ENCODE results near the gene MBD6. TPM values are rescaled to one million over a fixed set of nuclear protein-coding genes. Genes with fewer than 3 reads are reported as not detected.

Gene MBD6, protein sequence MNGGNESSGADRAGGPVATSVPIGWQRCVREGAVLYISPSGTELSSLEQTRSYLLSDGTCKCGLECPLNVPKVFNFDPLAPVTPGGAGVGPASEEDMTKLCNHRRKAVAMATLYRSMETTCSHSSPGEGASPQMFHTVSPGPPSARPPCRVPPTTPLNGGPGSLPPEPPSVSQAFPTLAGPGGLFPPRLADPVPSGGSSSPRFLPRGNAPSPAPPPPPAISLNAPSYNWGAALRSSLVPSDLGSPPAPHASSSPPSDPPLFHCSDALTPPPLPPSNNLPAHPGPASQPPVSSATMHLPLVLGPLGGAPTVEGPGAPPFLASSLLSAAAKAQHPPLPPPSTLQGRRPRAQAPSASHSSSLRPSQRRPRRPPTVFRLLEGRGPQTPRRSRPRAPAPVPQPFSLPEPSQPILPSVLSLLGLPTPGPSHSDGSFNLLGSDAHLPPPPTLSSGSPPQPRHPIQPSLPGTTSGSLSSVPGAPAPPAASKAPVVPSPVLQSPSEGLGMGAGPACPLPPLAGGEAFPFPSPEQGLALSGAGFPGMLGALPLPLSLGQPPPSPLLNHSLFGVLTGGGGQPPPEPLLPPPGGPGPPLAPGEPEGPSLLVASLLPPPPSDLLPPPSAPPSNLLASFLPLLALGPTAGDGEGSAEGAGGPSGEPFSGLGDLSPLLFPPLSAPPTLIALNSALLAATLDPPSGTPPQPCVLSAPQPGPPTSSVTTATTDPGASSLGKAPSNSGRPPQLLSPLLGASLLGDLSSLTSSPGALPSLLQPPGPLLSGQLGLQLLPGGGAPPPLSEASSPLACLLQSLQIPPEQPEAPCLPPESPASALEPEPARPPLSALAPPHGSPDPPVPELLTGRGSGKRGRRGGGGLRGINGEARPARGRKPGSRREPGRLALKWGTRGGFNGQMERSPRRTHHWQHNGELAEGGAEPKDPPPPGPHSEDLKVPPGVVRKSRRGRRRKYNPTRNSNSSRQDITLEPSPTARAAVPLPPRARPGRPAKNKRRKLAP
- total RNA-seq: 118 TPM
- polyA plus RNA-seq (ENCODE audit: insufficient read depth, low read depth, low replicate concordance): 38.4 TPM
- long read RNA-seq, donor 1, partial matches to known transcripts: 39 of 40 reads
- long read RNA-seq, donor 1, other reads (novel, unspliced or antisense): 0 of 40 reads
- long read RNA-seq, donor 2, partial matches to known transcripts: 43 of 48 reads
- long read RNA-seq, donor 2, other reads (novel, unspliced or antisense): 5 of 48 reads
- long read RNA-seq, donor 3, partial matches to known transcripts: 43 of 43 reads
- long read RNA-seq, donor 3, other reads (novel, unspliced or antisense): 0 of 43 reads
- long read RNA-seq, donor 4, full-length matches to known transcripts: 2 of 35 reads
- long read RNA-seq, donor 4, partial matches to known transcripts: 33 of 35 reads
- long read RNA-seq, donor 4, other reads (novel, unspliced or antisense): 0 of 35 reads
- long read RNA-seq, donor 5: 0 reads
- long read RNA-seq, donor 6, partial matches to known transcripts: 5 of 5 reads
- long read RNA-seq, donor 6, other reads (novel, unspliced or antisense): 0 of 5 reads
- long read RNA-seq, donor 7, partial matches to known transcripts: 23 of 47 reads
- long read RNA-seq, donor 7, other reads (novel, unspliced or antisense): 22 of 47 reads
- long read RNA-seq, donor 8, partial matches to known transcripts: 41 of 41 reads
- long read RNA-seq, donor 8, other reads (novel, unspliced or antisense): 0 of 41 reads
- long read RNA-seq, donor 9, partial matches to known transcripts: 5 of 5 reads
- long read RNA-seq, donor 9, other reads (novel, unspliced or antisense): 0 of 5 reads
- long read RNA-seq, donor 10, partial matches to known transcripts: 37 of 37 reads
- long read RNA-seq, donor 10, other reads (novel, unspliced or antisense): 0 of 37 reads

DNA sequence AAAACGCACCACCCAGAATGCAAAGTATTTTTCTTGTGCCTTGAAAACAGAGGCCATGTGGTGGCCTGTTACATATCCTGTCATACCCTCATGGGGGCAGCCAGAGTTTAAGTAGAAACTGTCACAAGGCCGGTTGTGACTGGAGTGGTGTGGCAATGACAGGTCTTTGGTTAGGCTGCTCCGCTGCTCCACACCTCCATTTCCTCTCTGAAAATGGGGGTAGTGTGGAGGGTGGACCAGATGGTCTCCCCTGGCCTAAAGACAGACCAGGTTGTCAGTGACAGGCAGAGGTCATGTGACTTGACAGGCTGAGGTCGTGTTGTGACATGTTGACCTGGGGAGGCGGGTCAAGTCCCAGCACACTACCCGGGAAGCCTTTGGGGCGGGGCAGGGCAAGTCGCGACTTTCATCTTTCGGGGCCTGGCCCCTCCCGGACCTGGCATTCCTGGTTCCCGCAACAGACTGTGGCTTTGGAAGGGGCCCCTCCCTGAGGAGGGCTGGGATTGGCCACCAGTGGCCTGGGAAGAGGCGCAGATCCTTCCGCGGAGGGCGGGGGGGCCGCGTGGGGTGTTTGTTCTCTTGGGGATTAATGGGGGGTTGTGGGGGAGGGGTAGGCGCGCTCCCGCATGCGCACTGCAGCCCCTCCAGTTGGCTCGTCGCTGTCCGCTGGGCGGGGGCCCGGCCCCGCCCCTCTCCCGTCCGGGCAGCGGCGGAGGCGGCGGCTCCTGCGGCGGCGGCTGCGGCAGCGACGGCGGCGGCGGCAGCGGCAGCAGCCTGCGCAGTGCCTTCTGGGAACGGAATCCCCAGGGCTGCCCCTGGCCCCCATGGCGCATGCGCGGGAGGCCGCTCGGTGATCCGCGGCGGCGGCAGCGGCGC, at the start of gene MBD6:
TSS of gene MBD6 (plus strand) at position 814 of the 876 bp plus-strand sequence. CDS start 1,480 bp downstream, outside the sequence.
- intact Hi-C loops (cut with DNase I): no loop called here
- FAIRE-seq (no peak), DNase-seq (peak; percentile 94 to 99 (median 97))
- Histone ChIP-seq H3K9ac (ENCODE audit: low read length in 3 of 3) (peak within 1 kb of the TSS; percentile 89 to 98 (median 95)), H3K27me3 (ENCODE audit: control insufficient read depth, insufficient read depth, low read length) (no peaks in the 10 kb centered on the region), H3K4me1 (ENCODE audit: control insufficient read depth in 2 of 3, insufficient read depth in 2 of 3, low read depth in 1 of 3, low read length in 3 of 3) (peaks cover 7 to 39% (median 32%) of the 10 kb centered on the region in 3 donors), H3K36me3 (ENCODE audit: control insufficient read depth in 2 of 3, insufficient read depth in 3 of 3, low read length in 3 of 3) (peaks cover 2 to 28% (median 5%) of the 10 kb centered on the region in 3 donors), H3K4me3 (ENCODE audit: low read length in 3 of 3) (peak within 1 kb of the TSS; percentile 68 to 95 (median 88)), H3K9me3 (ENCODE audit: control insufficient read depth in 2 of 3, insufficient read depth in 1 of 3, low read length in 3 of 3) (no peaks in the 10 kb centered on the region), H3K27ac (ENCODE audit: low read depth in 2 of 2, low read length in 2 of 2) (peak within 1 kb of the TSS; percentile 100)
- TF ChIP-seq, protein P1, sequence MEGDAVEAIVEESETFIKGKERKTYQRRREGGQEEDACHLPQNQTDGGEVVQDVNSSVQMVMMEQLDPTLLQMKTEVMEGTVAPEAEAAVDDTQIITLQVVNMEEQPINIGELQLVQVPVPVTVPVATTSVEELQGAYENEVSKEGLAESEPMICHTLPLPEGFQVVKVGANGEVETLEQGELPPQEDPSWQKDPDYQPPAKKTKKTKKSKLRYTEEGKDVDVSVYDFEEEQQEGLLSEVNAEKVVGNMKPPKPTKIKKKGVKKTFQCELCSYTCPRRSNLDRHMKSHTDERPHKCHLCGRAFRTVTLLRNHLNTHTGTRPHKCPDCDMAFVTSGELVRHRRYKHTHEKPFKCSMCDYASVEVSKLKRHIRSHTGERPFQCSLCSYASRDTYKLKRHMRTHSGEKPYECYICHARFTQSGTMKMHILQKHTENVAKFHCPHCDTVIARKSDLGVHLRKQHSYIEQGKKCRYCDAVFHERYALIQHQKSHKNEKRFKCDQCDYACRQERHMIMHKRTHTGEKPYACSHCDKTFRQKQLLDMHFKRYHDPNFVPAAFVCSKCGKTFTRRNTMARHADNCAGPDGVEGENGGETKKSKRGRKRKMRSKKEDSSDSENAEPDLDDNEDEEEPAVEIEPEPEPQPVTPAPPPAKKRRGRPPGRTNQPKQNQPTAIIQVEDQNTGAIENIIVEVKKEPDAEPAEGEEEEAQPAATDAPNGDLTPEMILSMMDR (IDR thresholded peaks at IDR 0.05; ENCODE audit: borderline replicate concordance, extremely low read depth, insufficient read depth): no peak

DNA sequence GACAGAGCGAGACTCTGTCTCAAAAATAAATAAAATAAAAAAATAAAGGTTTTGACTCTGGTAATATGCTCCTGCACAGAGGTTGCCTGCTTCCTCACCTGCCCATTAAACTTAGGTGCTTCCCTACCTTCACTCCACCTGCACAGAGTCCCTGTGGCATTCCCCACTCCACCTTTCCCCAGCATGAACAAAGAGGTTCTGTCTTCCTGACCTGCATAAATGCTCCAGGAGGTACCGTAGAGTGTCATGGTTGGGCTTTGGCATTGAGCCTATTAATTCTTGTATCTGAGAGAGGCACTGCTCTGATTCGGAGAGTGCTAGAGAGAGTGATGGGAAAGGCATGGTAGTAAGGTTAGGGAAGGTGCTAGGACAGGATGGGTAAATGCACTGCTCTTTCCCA, 49.2 kb upstream of the MBD6 start:
- TF ChIP-seq, protein P1 (IDR thresholded peaks at IDR 0.05; ENCODE audit: borderline replicate concordance, extremely low read depth, insufficient read depth): no peak
- DNase-seq (no peak), FAIRE-seq (no peak)
- Histone ChIP-seq H3K27me3 (ENCODE audit: control insufficient read depth, insufficient read depth, low read length) (peaks cover 25% of the 10 kb centered on the region), H3K9me3 (ENCODE audit: control insufficient read depth in 2 of 3, insufficient read depth in 1 of 3, low read length in 3 of 3) (no peaks in the 10 kb centered on the region), H3K9ac (ENCODE audit: low read length in 3 of 3) (no peak overlapping the region), H3K4me1 (ENCODE audit: control insufficient read depth in 2 of 3, insufficient read depth in 2 of 3, low read depth in 1 of 3, low read length in 3 of 3) (peaks cover 0 to 16% (median 0%) of the 10 kb centered on the region in 3 donors), H3K36me3 (ENCODE audit: control insufficient read depth in 2 of 3, insufficient read depth in 3 of 3, low read length in 3 of 3) (no peaks in the 10 kb centered on the region), H3K4me3 (ENCODE audit: low read length in 3 of 3) (no peak overlapping the region), H3K27ac (ENCODE audit: low read depth in 2 of 2, low read length in 2 of 2) (no peak overlapping the region)
- intact Hi-C loops (cut with DNase I): no loop called here
